OCI-LY1 (cell line): Measurements from ENCODE around the gene OR5M3.

ENCODE experiments used
- CTCF ChIP-seq: fragments of 200-600 bp; sonication (generic), shearing (Covaris generic); IDR thresholded peaks from 2 replicates; pipeline ENCODE4 v1.5.1; 2017; ENCODE audit warnings: mild to moderate bottlenecking, antibody characterized with exemption, low read length, moderate library complexity, mixed read lengths
- EZH2 ChIP-seq: fragments of 200-600 bp; sonication (generic), shearing (Covaris generic); IDR thresholded peaks from 2 replicates; pipeline ENCODE4 v1.8.0; 2017; ENCODE audit warnings: borderline replicate concordance, mixed run types, mild to moderate bottlenecking, antibody characterized with exemption, low read length, moderate library complexity, mixed read lengths

DNA sequence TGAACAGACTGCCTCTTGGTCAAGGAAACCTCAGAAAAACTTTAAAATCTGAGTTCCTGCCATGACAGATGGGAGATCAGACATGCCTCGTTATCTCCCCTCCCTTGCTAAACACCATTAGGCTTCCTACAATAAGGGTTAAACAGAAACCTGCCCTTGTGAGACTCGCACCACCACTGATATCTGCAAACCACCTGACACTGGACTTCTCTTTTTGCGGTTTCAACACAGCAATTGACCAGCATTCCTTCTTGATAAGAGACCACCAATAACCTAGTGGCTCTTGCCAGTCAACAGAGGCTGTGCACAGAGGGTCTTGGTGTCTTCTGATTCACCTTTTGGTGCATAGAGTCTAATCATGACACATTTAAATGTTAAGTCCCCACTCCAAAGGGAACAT lies 13.6 kb upstream of the OR5M3 start:
- no peak for TF ChIP-seq CTCF
- TF ChIP-seq EZH2, result no peak
